Keratinocyte (primary cell): ENCODE measurements around the gene USP48. TPM values are rescaled to one million over a fixed set of nuclear protein-coding genes. Genes with fewer than 3 reads are reported as not detected.

ENCODE experiments used
- DNase-seq: peaks from one replicate; pipeline ENCODE4 v3.0.0-alpha.2; 2011; ENCODE audit warnings: low read depth, missing footprints, low spot score
- FAIRE-seq: peaks from 2 replicates; lab custom pipeline; 2011; peaks lifted over from hg19 to GRCh38; lab: Jason Lieb, UNC
- H2AFZ ChIP-seq: 2 replicates; pipeline ENCODE4 v1.6.0; 2012; ENCODE audit warnings: low read length, control low read depth, inconsistent platforms; ENCODE audit not compliant: control insufficient read depth
- H3K27ac ChIP-seq: 2 replicates; pipeline ENCODE4 v1.5.1; 2011; ENCODE audit warnings: low read length; ENCODE audit not compliant: control insufficient read depth, insufficient read depth
- H3K27me3 ChIP-seq: 3 replicates; pipeline ENCODE4 v1.6.0; 2011; ENCODE audit warnings: low read length; ENCODE audit not compliant: control insufficient read depth, insufficient read depth; ENCODE audit errors: extremely low read depth
- H3K36me3 ChIP-seq, 2 experiments: 2 replicates in 1 of 2; 3 replicates in 1 of 2; pipeline ENCODE4 v1.5.1; 2011; ENCODE audit warnings: low read length in 2 of 2, mild to moderate bottlenecking in 1 of 2; ENCODE audit not compliant: control insufficient read depth in 2 of 2, insufficient read depth in 2 of 2; ENCODE audit errors: extremely low read depth in 1 of 2
- H3K4me1 ChIP-seq: 3 replicates; pipeline ENCODE4 v1.5.1; 2011; ENCODE audit warnings: low read length; ENCODE audit not compliant: control insufficient read depth, insufficient read depth; ENCODE audit errors: extremely low read depth
- H3K4me2 ChIP-seq: 3 replicates; pipeline ENCODE4 v1.6.0; 2011; ENCODE audit warnings: low read depth, low read length; ENCODE audit not compliant: control insufficient read depth, insufficient read depth; ENCODE audit errors: extremely low read depth
- H3K4me3 ChIP-seq, 3 experiments: fragments of 200-600 bp in 1 of 3; sonication (generic) in 1 of 3; 2 replicates in 2 of 3; 3 replicates in 1 of 3; pipeline ENCODE4 v1.5.1; 2011 to 2016; ENCODE audit warnings: low read length in 3 of 3, mild to moderate bottlenecking in 3 of 3, control low read depth in 2 of 3, inconsistent platforms in 1 of 3, low read depth in 1 of 3, mixed read lengths in 1 of 3, mixed run types in 1 of 3, moderate library complexity in 1 of 3; ENCODE audit not compliant: control insufficient read depth in 2 of 3, insufficient read depth in 2 of 3; ENCODE audit errors: extremely low read depth in 1 of 3
- H3K79me2 ChIP-seq: 2 replicates; pipeline ENCODE4 v1.6.0; 2012; ENCODE audit warnings: low read length; ENCODE audit not compliant: control insufficient read depth, insufficient read depth
- H3K9ac ChIP-seq: 3 replicates; pipeline ENCODE4 v1.6.0; 2011; ENCODE audit warnings: low read length; ENCODE audit not compliant: control insufficient read depth, insufficient read depth; ENCODE audit errors: extremely low read depth
- H3K9me1 ChIP-seq: 3 replicates; pipeline ENCODE4 v1.6.0; 2011; ENCODE audit warnings: low read length; ENCODE audit not compliant: control insufficient read depth, insufficient read depth; ENCODE audit errors: extremely low read depth
- H3K9me3 ChIP-seq: 2 replicates; pipeline ENCODE4 v1.5.1; 2012; ENCODE audit warnings: low read depth, low read length; ENCODE audit not compliant: control insufficient read depth
- H4K20me1 ChIP-seq: 3 replicates; pipeline ENCODE4 v1.6.0; 2011; ENCODE audit warnings: low read length; ENCODE audit not compliant: control insufficient read depth, insufficient read depth; ENCODE audit errors: extremely low read depth
- EZH2 ChIP-seq: IDR thresholded peaks from one replicate; pipeline ENCODE4 v1.6.1; 2012; ENCODE audit warnings: inconsistent platforms, mild to moderate bottlenecking, low read length, moderate library complexity
- dilution Hi-C: fragments of 300-500 bp; cut with MboI; formaldehyde crosslinking; loops from one replicate; pipeline ENCODE4 v1.7.0; 2020; ENCODE audit warnings: low sequenced_read_pairs; ENCODE audit not compliant: extremely low pct_ligation_motif_present
- polyA plus RNA-seq, 5 experiments: library from polyadenylated mRNA; depleted of rRNA in 3 of 5; stranded (reverse) in 3 of 5; stranded (forward) in 1 of 5; unstranded in 1 of 5; fragments of >200 nt; gene quantifications; 1 replicate in 1 of 5; 2 replicates in 3 of 5; 3 replicates in 1 of 5; pipeline versions ENCODE4 v1.2.1 to v1.2.3, GENCODE V29; 2011 to 2012; ENCODE audit warnings: missing spikeins in 2 of 5, low read depth in 1 of 5, low replicate concordance in 1 of 5
- TF ChIP-seq, protein P1 (sequence below), 3 experiments: IDR thresholded peaks in 1 of 3; conservative IDR thresholded peaks in 1 of 3; optimal IDR thresholded peaks in 1 of 3; 2 replicates in 2 of 3; 3 replicates in 1 of 3; pipeline versions ENCODE3 to v1.5.1; 2011; ENCODE audit warnings: low read length in 3 of 3, mild to moderate bottlenecking in 3 of 3, moderate library complexity in 2 of 3, control low read depth in 1 of 3, inconsistent platforms in 1 of 3; ENCODE audit not compliant: insufficient read depth in 2 of 3; ENCODE audit errors: extremely low read depth in 1 of 3

USP48 gene
- polyA plus RNA-seq, 1 donor (not counting 4 experiments of a cell fraction or from before 2014, with no cell fraction given), result 33.0 TPM

DNA sequence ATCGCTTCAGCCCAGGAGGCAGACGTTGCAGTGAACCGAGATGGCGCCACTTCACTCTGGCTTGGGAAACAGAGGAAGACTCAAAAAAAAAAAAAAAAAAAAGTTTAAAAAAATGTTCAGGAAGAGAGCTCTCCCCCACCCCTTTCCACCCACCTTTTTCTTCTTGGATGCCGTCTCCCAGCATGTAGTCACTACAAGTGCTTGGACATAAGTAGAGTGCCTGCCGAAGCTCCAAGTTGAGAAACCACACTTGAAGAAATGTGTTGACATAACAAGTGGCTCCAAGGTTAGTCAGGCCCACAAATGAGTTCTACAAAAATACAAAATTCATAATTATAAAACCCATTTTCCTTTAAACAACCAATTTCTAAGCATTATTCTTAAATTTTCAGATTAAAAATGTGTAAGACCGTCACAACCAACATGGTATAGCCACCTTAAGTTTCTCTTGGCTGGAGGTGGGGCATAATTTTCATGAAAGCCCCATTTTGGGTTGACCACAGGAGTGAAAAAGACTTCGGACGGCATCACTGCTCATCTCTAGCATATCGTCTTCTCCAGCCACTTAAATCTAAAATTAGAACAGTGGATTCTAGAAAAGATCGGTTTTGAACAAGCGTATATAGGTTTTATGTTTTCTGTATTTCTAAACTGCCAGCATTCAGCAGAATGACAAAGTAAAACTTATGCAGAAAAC, 26.4 kb downstream of the USP48 start:
- Histone ChIP-seq H3K9me1 (no peaks in the 10 kb centered on the region), H3K4me2 (no peak overlapping the region), H3K27me3 (no peaks in the 10 kb centered on the region), H4K20me1 (no peaks in the 10 kb centered on the region), H3K27ac (no peak overlapping the region), H3K4me3 (no peak overlapping the region), H3K9me3 (no peaks in the 10 kb centered on the region), H2AFZ (no peak overlapping the region), H3K4me1 (no peaks in the 10 kb centered on the region), H3K9ac (no peak overlapping the region), H3K79me2 (peaks cover 41% of the 10 kb centered on the region), H3K36me3 (peaks cover 3 to 14% of the 10 kb centered on the region in 2 experiments)
- FAIRE-seq, result no peak
- TF ChIP-seq EZH2, result no peak
- TF ChIP-seq, protein P1, sequence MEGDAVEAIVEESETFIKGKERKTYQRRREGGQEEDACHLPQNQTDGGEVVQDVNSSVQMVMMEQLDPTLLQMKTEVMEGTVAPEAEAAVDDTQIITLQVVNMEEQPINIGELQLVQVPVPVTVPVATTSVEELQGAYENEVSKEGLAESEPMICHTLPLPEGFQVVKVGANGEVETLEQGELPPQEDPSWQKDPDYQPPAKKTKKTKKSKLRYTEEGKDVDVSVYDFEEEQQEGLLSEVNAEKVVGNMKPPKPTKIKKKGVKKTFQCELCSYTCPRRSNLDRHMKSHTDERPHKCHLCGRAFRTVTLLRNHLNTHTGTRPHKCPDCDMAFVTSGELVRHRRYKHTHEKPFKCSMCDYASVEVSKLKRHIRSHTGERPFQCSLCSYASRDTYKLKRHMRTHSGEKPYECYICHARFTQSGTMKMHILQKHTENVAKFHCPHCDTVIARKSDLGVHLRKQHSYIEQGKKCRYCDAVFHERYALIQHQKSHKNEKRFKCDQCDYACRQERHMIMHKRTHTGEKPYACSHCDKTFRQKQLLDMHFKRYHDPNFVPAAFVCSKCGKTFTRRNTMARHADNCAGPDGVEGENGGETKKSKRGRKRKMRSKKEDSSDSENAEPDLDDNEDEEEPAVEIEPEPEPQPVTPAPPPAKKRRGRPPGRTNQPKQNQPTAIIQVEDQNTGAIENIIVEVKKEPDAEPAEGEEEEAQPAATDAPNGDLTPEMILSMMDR (optimal IDR thresholded peaks at IDR 0.05 in 1 of 3, IDR thresholded peaks at IDR 0.05 in 1 of 3, conservative IDR thresholded peaks at IDR 0.05 in 1 of 3; ENCODE audit: extremely low read depth in 1 of 3, insufficient read depth in 2 of 3, low read length in 3 of 3), result no peak
- DNase-seq, result no peak
- dilution Hi-C loops, result no loop called here

DNA sequence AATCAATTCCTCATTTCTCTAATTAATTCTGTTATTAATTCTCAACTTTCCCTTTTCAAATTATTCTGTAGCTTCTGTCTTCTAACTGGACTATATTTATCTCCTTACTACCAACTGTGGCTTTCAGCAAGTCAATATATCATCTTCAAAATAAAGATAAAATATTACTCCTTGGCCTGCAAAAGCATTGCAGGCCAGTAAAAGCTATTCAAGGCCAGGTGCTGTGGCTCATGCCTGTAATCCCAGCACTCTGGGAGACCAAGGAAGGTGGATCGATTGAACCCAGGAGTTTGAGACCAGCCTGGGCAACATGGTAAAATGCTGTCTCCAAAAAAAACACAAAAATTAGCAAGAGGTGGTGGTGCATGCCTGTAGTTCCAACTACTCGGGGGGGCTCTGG, 27.9 kb downstream of the USP48 start:
- Histone ChIP-seq H3K4me3 (no peak overlapping the region), H3K9me3 (no peaks in the 10 kb centered on the region), H3K4me1 (no peaks in the 10 kb centered on the region), H3K9ac (no peak overlapping the region), H3K79me2 (peaks cover 28% of the 10 kb centered on the region), H3K27ac (no peak overlapping the region), H3K36me3 (peaks cover 6 to 15% of the 10 kb centered on the region in 2 experiments), H3K27me3 (no peaks in the 10 kb centered on the region), H3K4me2 (no peak overlapping the region), H2AFZ (no peak overlapping the region), H3K9me1 (no peaks in the 10 kb centered on the region), H4K20me1 (no peaks in the 10 kb centered on the region)
- DNase-seq (no peak), FAIRE-seq (no peak)
- TF ChIP-seq EZH2, result no peak
- TF ChIP-seq, protein P1 (optimal IDR thresholded peaks at IDR 0.05 in 1 of 3, IDR thresholded peaks at IDR 0.05 in 1 of 3, conservative IDR thresholded peaks at IDR 0.05 in 1 of 3; ENCODE audit: extremely low read depth in 1 of 3, insufficient read depth in 2 of 3, low read length in 3 of 3), result no peak
- dilution Hi-C loops, result no loop called here
